GM19452 (cell line): Measurements from ENCODE around the gene CNNM2.
A peak's percentile ranks its signal among the peaks of the same experiment; 100 is the strongest.

ENCODE experiments used
- ATAC-seq: cut with Tn5 transposase; IDR thresholded peaks from one replicate; pipeline ENCODE4 v1.9.1; 2021; ENCODE audit not compliant: unreplicated experiment

Gene CNNM2

DNA sequence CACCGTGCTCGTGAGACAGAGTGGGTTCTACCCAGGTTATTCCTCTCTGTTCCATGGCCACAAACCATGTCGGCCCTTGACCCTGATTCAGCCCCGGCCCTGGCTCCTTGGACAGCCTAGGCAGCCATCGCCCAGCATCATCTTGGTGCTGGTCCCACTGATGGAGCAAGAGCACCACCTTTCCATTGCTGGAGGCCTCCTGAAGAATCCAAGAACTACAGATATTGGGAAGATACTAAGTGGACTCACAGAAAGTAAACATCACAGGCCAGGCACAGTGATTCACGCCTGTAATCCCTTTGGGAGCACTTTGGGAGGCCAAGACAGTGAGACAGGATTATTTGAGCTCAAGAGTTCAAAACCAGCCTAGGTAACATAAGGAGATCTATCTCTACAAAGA, 149.9 kb downstream of the CNNM2 start:
- no peak for ATAC-seq

DNA sequence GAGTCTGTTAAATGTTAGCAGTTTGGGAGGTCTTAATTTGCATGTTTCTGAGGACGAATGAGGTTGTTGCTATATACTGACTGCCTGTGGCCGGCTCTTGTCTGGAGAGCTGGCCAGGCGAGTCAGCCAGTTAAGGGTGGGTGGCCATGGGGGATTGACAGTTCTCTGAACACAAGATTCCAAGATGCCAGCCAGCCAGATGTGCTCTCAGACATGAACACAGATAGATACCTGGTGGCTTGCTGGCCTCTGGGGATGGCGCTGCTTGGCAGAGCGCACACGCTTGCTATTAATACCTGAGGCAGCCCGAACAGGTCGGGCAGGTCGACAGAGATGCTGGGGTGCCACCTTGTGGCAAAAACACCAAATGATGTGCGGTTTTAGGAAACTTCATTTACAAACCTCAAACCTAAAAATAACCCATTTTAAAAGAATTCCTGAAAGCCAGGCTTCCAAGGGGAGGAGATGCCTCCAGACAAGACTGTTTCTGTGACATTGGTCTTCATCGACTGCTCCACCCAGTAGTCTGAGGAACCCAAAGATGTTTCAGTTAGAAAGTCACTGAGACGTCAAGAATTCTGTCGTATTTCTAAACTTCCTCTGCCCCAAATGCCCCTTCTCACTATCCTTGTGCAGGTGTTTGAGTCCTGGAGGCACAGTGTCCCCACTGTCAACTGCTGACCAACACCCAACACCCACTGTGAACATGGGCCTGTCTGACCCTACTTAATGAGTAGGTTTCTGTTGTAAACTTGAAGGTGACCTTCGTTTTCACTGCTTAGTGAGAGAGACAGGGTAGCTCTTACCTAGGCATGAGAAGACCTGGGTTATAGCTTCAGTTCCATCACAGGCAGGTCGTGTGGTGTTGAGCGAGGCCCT, 151.6 kb downstream of the CNNM2 start:
- peak; percentile 23 for ATAC-seq

DNA sequence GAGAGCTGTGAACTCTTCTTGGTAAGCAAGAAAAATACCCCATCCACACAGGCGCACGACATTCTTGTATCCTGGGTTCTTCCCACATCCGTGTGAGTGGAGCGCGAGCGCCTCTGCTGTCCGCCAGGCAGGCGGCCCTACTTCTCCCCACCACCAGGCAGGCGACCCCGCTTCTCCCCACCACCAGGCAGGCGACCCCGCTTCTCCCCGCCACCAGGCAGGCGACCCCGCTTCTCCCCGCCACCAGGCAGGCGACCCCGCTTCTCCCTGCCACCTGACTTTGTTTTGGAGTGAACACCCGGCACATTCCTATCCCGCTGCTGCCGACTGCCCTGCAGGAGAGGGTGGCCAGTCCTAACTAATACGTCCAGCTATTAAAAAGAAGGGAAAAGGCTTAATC, 154.2 kb downstream of the CNNM2 start:
- no peak for ATAC-seq

DNA sequence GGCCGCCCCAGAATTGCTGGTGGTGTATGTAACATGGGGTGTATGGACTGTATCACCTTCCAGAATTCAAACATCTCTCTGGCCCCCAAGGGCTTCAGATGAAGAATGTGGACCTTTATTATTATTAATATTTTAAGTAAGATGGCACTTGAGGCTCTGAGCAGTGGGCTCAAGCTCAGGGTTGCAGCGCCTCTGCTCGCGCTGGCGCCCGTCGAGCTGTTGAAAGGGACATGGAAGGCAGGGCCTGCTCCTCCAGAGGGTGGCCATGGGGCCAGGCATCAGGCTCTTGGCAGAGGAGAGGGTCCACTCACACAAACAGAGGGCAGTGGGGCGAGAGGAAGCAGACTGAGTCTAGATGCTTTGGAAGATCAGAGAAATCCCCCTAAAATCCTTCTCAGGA, 154.8 kb downstream of the CNNM2 start:
- no peak for ATAC-seq

DNA sequence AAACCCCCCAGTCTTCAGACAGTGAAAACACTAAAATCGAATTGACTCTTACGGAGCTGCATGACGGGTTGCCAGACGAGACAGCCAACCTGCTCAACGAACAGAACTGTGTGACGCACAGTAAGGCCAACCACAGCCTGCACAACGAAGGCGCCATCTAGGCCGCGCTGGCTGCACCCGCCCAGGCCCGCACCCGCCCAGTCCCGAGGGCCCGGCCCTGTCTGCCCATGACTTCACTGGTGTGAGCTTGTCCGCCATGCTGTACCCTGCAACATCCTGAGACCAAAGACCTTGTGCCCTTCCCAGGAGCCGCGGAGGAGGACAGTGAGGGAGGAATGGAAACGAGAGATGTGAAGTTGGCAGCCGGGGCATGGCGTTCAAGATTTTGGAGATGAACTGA, 158.9 kb downstream of the CNNM2 start:
- ATAC-seq = no peak

DNA sequence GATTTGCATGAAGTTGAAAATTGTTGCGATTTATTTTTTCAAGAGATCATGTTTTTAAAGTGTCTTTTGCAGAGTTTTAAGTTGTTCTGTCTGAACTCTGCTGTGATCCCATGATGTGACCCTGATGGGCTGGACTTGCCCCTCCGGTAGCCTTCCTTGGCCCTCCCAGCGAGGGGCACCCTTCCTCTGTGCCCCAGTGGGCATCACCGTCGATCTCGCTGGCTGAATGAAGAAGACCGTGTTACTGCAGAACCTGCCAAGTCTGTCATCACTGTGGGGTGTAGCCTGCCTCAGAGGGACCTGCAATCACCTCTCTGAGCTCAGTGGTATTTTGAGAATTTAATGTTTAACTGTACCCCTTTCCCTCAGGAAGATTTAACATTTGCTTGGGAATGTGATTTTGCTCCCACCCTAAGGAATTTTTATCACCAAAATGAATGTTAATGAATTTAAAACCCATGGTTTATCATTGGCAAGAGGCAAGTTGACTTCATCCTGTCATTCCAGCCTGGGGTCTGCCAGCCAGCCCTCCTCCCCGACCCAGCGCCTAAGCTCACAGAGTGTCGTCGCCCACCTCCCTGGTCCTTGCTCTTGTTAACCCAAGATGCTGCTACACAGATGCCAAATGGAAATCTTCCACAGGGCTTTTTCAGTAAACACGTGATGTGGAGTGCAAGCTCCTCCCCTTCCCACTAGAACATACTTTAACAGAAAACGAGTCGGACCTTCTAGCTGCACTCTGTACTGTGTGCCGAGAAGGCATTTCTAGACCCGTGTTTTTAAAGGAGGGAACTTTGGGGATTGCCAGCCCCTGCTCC, 159.6 kb downstream of the CNNM2 start:
- no peak for ATAC-seq

DNA sequence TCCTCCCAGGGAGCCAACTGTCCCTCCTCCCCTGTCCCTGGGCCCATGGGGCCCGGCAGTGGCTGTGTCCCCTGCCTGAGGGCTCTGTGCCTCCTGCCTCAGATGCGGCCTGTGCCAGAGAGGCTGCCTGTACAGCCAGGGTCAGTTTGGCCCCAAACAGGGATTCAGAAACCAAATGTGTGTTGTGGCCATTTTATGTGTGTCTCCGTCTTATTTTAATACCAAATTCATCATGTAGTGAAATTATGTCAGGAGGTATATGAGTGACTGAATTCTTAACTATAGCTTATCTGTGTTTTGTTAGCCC, 160.2 kb downstream of the CNNM2 start:
- ATAC-seq = no peak

DNA sequence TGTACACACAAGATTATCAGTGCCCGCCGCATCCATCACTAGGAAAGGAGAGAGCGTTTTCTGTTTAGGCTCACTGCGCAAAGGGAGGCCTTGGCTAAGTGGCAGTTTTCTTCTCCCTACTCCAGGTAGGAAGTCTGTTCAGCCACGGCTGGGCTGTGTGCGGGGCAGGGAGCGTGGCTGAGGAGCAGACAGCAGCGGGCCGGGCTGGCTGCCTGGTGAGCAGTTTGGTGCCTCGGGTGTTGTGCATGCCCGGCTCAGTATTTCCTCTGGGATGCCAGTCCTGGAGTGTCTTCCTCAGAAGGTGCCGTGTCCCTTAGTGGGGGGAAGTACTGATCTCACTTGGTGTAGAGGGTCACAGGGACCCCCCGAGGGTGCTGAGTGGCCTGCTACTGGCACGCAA, 160.6 kb downstream of the CNNM2 start:
- ATAC-seq = no peak

DNA sequence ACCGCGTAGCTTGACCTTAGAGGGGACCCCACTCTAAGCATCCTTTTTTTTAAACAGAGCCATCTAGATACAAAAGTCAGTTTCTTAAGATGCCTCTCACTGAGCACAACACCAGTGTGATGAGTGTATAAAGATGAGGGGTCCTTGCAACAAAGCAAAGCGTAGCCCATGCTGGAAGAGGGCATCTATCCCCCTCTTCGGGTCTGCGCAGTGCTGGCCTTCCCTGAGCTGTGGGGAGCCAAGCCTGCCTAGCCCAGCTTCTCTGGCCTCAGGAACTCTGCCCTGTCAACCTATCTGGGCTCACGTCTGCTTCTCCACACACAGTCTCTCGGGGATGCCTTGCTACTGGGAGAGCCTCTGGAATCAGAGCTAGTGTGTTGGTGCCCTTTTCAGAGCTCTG, 161.0 kb downstream of the CNNM2 start:
- no peak for ATAC-seq

DNA sequence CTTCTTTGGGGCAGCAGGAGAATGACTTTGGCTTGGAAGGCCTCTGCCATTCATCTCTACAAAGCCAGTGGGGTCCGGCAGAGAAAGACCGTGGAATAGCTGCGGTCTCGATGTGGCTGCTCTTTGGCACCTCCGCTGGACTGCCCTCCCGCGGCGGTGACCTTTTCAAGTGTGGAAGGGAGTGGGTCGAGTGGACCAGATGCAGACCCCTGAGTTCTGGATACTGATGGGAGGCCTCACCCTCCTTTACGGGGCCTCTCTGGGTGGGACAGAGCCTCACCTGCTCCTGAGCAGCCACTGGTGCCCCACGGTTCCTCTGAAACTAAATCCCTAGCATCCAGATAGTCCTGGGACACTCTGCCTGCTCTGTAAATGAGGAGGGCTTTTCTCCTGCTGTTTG, 161.9 kb downstream of the CNNM2 start:
- ATAC-seq = no peak

DNA sequence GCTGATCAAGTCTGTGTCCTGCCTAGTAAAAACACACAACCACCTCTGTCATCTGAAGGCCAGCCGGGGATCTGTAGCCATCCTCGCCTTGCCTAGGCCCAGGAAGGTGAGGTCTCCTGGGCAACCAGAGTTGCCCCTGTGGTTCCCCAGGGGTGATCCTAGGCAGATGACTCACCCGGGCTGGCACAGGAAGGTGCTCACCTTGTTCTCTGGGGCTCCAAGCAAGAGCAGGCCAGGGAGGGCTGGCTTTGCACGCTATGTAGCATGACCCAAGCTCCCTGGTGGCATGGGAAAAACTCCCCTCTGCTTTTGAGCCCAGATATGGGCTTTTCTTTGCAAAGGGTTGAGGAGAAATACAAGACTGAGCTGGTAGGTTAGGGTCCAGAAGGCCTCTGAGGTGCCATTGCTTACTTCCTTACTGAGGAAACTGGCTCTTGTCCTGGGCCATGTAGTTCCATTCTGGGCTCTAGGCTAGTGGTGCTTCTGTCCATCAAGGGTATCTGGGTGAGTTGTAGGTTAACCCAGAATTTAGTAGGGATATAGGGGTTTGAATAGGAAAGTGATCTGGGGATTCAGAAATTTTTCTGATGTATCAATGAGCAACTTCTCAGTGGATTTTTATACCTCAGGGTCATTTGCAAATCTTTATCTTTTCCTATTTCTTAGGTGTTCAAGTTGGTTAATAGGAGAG, 162.9 kb downstream of the CNNM2 start:
- ATAC-seq = no peak

DNA sequence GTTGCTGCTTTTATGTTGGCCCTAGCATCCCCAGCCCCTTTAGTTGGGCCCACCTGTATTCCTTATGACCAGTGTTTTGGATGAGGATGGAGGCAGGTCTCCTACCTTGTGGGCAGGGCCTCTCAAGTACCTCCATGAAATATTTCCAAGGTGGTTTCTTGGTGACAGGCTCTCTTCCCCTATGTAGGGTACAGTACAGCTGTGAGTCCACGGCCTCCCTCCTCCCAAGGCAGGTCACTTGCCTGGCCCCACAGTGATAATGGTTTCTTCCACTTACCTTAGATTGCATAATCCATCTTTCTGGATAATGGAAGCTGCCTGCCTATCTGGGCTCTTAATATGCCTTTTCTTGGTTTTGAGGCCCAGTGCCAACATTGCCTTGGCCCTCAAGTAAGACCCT, 164.6 kb downstream of the CNNM2 start:
- no peak for ATAC-seq

DNA sequence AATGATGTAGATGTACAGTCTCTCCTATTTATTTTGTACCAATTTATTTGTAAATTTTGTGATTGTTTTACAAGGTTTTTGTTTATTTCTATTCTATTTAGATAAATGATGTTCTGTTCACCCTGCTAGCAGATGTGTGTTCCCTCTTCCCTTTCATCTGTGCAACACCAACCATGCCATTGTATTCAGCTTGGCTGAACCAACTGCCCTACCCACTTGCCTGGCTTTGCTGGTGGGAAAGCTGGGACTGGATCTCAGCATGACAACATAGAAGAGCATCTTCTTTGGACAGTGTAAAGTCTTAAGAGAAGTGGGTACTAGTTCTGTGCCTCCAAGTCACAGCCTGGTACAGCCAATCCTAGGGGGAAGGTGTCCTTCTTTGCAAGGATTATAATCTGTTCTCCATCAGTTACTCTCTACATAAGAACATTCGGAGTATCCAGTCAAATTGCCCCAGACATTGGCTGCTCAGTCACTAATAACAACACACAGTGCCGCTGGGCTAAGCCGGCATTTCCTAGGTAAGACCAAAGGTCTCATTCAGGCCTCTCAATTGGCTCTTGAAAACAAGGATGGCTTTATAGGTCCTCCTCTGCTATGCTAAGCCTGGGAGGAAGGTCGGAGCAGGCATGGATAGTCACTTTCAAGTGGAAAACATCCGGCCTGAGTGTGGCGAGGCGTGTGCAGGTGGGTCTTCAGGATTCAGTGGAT, 165.3 kb downstream of the CNNM2 start:
- ATAC-seq = no peak

DNA sequence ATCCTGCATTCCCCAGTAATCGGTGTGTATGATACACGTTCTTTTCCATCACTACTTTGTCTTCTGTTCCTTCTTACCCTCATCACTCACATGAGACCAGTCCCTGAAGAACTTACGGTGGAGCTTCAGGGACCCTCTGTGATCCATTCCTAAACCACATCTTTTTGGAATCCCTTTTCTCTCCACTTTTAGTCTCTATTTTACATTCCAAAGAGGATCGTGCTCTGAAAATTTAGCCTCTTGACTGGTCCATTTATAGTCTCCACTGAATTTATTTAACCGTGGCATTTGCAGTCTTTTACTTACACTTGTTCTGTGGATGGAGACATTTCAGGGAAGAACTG, 165.9 kb downstream of the CNNM2 start:
- no peak for ATAC-seq

DNA sequence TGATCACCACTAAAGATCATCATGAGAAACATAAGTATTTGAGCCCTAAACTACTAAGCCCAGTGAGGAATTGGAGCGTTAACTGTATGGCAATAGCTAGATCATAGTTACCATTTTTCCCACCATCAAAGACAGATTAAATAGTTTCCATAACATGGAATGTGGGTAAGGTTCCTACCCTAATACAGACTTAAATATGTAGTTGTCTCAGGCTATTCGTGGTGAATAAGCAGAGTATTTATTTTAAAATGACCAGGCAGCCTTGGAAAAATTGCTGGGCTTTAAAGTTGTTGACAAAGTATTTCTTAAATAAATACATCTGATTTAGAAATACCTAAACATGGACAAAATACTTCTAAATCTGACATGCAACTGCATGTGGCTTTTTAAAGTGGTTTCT, 168.2 kb downstream of the CNNM2 start:
- no peak for ATAC-seq

DNA sequence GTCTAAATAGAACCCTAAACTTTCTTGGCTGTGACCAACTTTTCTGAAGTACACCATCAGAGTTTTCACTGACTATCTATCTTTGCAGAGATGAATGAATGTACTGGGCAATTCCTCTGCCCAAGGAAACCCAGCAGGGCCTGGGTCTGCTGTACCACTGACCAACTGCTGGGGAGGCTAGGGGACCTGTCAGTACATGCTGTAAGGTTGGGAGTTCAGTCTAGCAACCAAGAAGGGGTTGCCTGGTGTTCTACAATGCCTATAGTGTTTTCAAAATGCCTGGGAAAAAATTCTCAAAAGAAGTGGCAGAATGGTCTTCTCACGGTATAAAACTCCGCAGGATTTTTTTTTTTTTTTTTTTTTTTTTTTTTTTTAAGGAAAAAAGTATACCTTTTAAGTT, 168.7 kb downstream of the CNNM2 start:
- ATAC-seq = no peak

DNA sequence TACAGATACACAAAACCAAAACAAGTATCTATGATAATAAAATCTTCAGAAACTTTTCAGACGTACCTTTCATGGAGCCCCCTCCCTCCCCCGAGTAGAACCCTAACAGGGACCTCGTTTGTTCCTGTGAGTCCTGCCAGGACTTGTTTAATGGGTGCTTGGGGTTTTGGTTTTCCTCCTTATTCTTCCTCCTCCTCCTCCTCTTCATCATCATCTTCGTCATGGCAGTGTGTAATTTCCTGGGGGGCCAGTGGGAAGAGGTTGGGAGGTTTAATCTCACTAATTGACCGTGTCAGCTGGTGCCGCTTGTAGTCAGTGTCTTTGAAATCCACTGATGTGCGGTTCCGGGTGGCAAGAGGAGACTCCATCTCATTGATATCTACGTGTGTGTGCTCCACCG, 171.4 kb downstream of the CNNM2 start:
- ATAC-seq = no peak

DNA sequence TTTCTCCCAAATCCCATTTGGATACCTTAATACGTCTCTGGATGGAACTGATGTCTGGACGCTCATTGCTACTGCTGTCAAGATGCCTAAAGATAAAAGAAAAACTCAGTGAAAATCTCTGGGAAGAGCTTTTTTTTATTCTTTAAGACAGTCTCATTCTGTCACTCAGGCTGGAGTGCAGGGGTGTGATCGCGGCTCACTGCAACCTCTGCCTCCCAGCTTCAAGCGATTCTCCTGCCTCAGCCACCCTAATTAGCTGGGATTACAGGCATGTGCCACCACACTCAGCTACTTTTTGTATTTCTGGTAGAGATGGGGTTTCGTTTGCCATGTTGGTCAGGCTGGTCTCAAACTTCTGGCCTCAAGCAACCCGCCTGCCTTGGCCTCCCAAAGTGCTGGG, 172.8 kb downstream of the CNNM2 start:
- no peak for ATAC-seq

DNA sequence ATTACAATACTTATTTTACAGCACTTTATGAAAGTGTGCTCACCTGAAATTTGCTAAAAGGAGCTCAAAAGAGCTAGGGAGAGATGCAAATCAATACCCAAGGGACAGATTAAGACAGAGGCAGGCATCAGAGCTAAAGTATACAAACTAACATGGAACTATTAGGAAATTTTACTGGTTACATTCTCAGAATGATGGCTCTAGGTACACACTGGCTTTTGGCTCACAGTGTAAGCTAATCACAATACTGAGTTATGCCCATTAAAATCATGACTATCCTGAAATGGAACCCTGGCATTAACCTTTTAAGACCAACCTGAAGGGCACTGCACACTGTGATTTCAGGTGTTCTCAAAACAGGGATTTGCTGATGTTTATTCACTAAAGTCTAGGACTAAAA, 176.9 kb downstream of the CNNM2 start:
- ATAC-seq = no peak

DNA sequence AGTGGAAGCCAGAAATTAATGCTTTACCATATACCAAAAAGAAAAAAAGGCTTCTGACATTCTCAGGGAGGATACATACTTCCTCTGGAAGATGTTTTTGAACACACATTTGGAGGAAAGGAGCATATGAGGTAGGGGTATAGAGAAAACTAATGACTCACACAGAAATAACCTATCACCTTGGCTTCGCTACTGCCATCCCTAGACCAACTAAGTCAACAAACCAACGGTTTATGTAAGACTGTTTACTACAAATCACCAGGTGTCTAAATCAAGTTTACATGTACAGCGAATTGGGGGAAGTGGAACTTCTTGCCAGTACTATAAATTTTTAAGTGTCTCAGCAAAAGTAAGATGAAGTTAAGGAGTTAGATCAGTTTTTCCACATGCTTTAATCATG, 178.0 kb downstream of the CNNM2 start:
- no peak for ATAC-seq

DNA sequence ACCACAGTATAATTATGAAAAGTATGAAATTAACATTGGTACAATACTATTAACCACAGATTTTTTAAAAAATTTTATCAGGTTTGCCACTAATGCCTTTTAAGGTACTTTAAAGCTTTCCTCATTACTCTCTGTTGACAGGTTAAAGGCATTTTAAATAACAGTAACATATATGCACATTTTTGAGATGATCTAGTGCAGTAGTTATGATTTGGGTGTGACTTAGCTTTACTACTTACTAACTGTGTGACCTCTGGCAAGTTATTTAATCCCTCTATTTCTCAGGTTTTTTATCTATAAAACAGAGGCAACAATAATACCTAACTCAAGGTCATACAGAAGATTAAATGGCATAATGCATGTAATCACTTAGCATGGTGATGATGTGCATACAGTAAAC, 180.1 kb downstream of the CNNM2 start:
- ATAC-seq = no peak
